Lung microvascular endothelial cell (primary cell): ENCODE data around the gene AP3D1. TPM values are rescaled to one million over a fixed set of nuclear protein-coding genes. Genes with fewer than 3 reads are reported as not detected.
"Not testable (repeated sequence)": the region's sequence is repeated elsewhere in the genome, so short reads cannot be mapped to it uniquely, and the experiment has no call there.

Source experiments
- DNase-seq, 2 donors: peaks; one replicate each; pipeline versions ENCODE4 v3.0.0 to v3.0.0-alpha.2; 2010; ENCODE audit warnings: low read depth in 2 of 2
- total RNA-seq: library from RNA; depleted of rRNA; stranded (reverse); fragments of >200 nt; gene quantifications from 2 replicates; pipeline ENCODE4 v1.2.1, GENCODE V29; 2014

The AP3D1 gene
- total RNA-seq, 1 donor from 2014 or later = 63.3 TPM

GRCh38 chr19:2111425-2111824 lies 39.9 kb downstream of the AP3D1 start:
- DNase-seq = no peak

- DNase-seq = no peak
These were observed 40.5 kb downstream of the AP3D1 start for GRCh38 chr19:2110822-2111221.

DNA sequence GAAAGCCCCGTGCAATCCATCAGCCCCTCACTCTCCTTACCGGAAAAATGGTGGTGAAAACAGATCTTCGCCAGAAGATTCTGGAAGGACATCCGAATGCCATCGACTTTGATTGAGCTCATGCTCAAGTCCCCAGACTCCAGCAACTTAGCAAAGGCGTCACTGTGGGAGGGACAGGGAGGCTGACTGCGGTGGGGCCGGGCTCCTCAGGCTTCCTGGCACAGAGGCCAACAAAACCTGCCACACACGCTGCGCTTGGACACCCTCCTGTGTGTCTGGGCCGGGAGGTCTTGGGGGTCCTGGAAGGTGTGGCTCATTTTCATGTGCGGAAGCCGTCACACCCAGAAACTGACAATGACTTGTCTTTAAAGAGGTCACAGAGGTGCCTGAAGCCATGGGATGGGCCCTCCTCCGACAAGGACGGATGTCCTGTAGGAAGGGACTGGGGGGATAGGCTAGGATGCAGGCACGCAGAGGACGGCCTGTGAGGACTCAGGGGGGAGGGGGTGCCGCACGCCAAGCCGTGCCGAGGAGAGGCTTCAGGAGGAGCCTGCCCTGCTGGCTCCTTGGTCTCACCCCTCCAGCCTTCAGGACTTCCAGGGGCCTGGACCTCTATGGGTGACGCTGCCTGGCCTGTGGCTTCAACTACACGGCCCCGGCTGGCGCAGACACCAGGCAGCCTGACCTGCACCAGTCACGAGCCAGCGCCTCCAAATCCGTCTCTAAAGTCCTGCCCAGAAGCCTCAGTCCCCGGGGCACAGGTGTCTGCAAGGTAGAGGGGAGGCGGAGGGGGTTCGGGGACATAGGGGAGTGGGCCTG lies 42.1 kb downstream of the AP3D1 start:
- DNase-seq = no peak

- no peak for DNase-seq
These were observed 42.9 kb downstream of the AP3D1 start for GRCh38 chr19:2108251-2109016.

DNA sequence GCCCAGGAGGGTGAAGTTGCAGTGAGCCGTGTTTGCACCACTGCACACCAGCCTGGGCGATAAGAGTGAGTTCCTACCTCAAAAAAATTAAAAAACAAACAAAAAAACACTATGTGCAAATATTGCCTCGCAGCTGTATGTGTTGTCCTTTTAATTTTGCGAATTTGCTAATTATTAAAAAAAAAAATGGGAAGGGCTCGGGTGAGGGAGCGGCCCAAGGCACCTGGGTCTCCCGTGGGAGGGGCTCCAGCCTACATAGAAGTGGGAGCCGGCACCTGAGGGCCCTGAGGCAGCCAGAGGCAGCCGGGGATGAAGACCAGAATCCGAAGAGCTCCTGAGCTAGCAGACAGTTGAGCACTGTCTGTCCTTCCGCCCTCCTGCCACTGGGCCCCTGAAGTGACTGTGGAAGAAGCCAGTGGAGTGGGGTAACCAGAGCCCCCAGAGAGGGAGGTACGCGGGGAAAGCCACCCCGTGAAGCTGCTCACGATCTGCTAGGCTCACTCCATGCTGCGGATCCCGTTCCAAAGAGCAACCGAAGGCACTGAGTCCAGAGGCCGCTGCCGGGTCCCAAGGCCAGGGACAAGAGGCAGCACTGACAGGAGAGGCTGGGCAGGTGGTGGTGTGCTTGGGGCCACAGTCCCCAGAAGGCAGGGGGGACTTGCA lies 48.2 kb downstream of the AP3D1 start:
- DNase-seq = no peak

DNA sequence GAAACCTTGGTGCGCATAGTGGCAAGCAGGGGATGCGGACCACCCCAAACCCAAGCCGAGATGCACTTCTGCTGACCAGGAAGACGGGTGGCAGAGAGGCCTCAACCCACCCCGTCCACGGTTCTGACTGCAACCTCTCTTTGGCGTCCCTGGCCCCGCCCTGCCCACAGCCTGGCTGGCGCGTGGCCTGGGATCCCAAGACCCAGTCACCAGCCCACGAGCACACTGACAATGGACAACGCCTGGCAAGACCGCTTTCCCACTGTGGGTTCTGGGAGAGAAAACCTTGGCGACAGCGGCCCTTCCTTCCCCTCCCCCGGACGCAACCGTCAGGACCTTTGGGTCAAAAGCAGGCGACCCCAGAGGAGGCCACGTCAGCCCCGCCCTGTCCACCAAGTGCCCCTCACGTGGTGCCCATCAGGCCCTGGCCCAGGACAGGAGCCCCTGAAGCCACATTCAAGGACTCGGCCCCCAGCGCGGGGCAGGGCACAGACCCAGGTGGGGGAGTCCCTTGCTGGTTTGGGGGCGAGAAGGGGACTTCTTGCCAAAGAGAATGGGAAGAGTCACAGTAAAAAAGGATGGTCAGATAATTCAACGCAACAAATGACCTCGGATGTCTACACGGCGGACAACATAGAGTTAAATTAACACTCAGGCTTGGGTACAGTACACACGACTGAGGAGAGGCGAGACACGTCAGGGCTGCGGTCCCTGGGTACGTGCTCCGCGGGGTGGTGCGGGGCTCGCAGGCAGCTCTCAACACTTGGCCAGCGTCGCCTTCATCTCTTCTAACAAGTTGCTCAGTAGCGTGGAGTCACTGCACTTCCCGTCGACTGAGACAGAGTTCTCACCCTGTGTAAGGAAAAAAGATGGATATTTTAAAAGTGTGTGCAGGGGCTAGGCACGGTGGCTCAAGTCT lies 49.7 kb downstream of the AP3D1 start:
- DNase-seq = no peak

GRCh38 chr19:2100719-2101061 lies 50.7 kb downstream of the AP3D1 start:
- no peak for DNase-seq

DNA sequence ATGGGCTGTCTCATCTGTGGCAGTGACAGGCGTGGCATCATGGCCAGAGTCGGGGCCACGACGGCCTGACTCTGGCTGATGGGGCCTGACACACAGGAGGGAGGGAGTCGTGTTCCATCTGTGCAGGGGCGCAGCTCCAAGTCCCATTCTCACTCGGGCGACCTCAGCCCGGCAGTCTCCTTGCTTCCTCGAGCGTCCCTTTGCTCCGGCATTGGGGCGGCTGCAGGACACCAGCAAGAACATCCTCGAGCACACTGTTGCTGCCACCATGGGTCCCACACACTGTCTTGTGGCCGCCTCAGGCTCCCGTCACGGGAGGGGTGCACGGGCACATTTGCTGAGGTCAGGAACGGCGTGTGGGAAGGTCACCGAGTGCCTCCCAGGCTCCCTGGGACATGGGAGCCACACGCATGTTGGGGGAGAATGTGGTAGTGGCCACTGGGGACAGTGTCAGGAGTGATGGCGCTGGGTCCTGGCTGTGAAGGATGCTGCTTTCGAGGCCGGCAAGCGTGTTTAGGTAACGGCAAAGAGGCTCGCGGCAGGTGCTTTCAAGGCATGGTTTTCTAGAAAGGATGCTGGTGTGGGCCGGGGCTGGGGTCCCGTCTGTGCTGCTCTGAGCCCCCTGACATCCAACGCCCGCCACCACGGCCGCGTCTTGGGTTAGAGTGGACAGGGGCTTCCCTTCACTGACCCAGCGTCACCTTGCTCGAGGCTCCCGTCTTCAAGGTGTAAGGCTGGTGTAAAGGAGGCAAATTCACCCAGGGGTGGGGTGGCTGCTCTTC lies 51.2 kb downstream of the AP3D1 start:
- no peak for DNase-seq

GRCh38 chr19:2099054-2099501 lies 52.3 kb downstream of the AP3D1 start:
- DNase-seq = no peak

DNA sequence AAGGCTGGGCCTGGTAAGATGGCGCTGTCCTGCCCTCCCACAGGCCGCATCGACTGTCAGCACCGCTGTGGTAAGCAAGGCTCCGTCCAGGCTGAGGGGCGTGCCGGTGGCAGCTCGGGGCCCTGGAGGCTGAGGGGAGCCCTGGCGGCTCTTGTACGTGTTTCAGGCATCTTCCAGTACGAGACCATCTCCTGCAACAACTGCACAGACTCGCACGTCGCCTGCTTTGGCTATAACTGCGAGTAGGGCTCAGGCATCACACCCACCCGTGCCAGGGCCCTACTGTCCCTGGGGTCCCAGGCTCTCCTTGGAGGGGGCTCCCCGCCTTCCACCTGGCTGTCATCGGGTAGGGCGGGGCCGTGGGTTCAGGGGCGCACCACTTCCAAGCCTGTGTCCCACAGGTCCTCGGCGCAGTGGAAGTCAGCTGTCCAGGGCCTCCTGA lies 53.5 kb downstream of the AP3D1 start:
- no peak for DNase-seq

DNA sequence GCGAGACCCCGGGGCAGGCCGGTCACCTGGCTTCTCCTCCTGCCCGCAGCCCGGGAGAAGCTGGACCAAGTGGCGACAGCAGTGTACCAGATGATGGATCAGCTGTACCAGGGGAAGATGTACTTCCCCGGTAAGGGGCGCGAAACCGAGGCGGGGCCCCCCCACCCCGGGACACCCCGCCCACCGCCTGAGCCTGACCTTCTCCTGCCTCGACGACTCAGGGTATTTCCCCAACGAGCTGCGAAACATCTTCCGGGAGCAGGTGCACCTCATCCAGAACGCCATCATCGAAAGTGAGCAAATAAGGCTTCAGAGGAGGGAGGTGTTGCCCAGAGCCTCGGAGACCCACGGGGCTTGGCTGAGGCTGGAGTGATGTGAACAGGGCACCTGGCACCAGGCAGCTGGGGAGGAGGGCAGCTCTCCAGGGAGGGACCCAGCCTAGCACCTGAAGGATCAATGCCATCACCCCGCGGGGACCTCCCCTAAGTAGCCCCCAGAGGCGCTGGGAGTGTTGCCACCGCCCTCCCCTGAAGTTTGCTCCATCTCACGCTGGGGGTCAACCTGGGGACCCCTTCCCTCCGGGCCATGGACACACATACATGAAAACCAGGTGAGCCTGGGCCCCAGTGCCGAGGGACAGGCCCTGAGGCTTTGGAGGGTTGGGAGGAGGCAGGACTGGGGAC lies 54.0 kb downstream of the AP3D1 start:
- no peak for DNase-seq

DNA sequence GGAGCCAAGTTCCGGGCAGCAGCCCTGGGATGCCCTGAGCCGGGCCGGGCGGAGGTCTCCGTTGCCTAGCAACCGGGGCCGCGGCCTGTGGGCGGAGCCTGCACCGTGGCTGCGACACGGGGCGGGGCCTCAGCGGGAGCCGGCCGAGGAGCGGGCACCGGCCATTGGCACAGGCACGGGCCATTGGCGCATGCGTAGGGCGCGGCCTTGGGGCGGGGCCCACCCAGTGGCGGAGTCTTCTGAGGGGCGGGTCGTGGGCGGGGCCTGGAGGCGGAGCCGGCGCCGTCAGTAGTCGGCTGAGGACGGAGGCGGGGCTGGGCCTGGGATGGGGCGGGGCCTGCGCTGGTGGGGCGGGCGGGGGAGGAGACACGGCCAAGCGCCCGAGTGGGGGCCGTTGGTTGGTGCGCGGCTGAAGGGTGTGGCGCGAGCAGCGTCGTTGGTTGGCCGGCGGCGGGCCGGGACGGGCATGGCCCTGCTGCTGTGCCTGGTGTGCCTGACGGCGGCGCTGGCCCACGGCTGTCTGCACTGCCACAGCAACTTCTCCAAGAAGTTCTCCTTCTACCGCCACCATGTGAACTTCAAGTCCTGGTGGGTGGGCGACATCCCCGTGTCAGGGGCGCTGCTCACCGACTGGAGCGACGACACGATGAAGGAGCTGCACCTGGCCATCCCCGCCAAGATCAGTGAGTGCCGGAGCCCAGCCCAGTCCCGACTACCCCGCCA lies 54.7 kb downstream of the AP3D1 start, which contains the start of gene IZUMO4:
Gene IZUMO4, plus strand, starts transcription at position 436 of the 723 bp plus-strand sequence. Its CDS starts 31 bp downstream, at position 467.
- DNase-seq = peak; percentile 98 to 99

DNA sequence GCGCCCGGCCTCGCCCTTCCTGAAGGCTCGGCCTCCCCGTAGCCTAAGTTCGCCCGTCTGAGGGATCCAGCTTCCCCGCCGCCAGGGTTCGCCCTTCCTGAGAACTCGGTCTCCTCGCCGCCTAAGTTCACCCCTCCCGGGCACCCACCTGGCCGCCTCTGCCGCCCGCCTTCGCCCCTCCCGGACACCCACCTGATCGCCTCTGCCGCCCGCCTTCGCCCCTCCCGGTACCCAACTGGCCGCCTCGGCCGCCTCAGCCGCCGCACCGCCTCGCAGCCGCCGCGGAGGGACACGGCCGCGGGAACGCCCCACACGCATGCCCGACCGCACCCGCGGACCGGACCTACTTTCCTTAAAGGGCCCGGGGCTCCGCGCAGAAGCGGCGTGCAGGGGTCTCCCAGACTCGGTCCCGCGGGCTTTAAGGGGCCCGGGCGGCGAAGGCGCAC lies 55.3 kb downstream of the AP3D1 start, which contains the start of gene MOB3A:
Gene MOB3A, minus strand, starts transcription at position 293 of the 446 bp plus-strand sequence. CDS start 17,766 bp downstream, outside the sequence.
- DNase-seq = peak; percentile 95 to 96

GRCh38 chr19:2091926-2092525 lies 59.3 kb downstream of the AP3D1 start:
- not testable (repeated sequence) for DNase-seq

DNA sequence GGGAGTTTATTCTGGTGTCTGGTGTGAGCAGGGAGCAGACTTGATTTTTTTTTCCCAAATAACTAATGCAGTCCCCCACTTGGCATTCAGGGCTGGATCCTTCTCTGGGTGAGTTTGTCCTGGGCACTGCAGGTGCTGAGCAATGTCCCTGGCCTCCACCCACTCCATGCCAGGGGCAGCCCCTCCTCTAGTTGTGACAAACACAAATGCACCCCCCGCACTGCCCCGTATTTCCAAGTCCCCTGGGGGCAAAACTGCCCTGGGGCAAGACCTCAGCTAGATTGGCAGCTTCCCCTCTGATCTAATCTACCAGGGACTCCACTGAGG lies 61.7 kb downstream of the AP3D1 start:
- no peak for DNase-seq

DNA sequence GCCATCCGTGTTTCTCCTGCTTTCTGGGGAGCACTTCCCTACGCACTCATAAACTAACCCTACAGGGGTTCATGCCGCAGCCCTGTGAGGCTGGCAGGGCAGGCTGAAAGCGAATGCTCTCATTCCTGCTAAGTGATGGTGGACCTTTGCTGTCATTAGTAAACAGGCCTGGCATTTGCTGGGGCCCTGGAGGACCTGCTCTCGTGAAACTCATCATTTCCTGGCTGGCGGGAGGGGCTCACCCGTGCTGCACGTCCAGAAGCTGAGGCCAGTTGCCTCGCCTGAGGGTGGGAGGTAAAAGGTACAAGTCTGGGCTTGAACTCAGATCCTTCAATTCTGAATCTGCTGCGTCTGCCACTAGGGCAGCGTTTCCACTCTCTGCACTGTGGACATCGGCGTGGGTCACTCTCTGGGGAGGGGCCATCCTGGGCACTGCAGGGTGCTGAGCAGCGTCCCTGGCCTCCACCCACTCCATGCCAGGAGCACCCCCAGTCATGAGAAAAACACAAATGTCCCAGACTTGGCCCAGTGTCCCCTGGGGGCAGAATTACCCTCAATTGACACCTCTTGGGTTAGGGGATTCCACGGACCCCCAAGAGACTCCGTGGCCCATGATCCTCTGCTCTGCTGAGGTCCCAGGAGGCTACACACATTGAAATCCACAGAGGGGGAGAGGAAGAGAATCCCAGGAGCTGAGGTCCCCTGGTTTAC lies 62.2 kb downstream of the AP3D1 start:
- DNase-seq = peak; percentile 81 to 87

DNA sequence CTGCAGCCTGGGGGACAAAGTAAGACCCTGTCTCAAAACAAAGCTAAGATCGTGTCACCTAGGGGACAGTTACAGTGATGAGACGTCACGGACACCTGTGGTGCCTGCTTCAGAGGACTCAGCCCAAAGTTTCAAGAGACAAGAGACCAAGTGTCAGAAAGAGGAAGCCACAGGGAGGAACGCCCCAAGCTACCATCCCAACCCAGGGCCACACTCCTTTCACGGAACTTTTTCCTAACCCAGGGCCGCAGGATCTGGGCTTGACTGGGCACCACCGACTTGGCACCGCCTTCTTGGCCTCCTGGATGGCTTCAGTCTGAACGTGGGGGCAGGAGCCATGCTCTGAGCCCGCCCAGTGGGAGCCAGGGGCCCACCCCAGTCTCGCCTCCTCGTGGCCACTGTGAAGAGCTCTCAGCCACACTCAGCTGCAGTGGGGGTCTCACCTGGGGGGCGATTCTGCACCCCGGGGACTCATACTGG lies 63.7 kb downstream of the AP3D1 start:
- DNase-seq = no peak
